HFFc6 (cell line): ENCODE data around the gene DMTF1. TPM values are rescaled to one million over a fixed set of nuclear protein-coding genes. Genes with fewer than 3 reads are reported as not detected.

Source experiments
- DNase-seq: peaks from one replicate; pipeline ENCODE4 v3.0.0-alpha.2; 2018
- H3K27ac Mint-ChIP-seq: 2 replicates; pipeline ENCODE4 v1.8.0; 2020; ENCODE audit warnings: mild to moderate bottlenecking, mixed read lengths
- H3K27me3 Mint-ChIP-seq: 2 replicates; pipeline ENCODE4 v1.8.0; 2021; ENCODE audit warnings: mild to moderate bottlenecking, moderate library complexity, mixed read lengths; ENCODE audit not compliant: insufficient read depth
- H3K36me3 Mint-ChIP-seq: 2 replicates; pipeline ENCODE4 v1.8.0; 2021; ENCODE audit warnings: low read depth, mixed read lengths
- H3K4me1 Mint-ChIP-seq: 2 replicates; pipeline ENCODE4 v1.8.0; 2020; ENCODE audit warnings: low read depth, mixed read lengths
- H3K4me3 Mint-ChIP-seq: 2 replicates; pipeline ENCODE4 v1.8.0; 2020; ENCODE audit warnings: mild to moderate bottlenecking, moderate library complexity, mixed read lengths
- H3K9me3 Mint-ChIP-seq: 2 replicates; pipeline ENCODE4 v1.8.0; 2020; ENCODE audit warnings: mild to moderate bottlenecking, mixed read lengths
- long read RNA-seq: library from polyadenylated mRNA; unstranded; transcript quantifications from one replicate; pipeline ENCODE4 v2.0.0, GENCODE V29; 2019
- total RNA-seq, 6 experiments: library from RNA; stranded (reverse); fragmentation: NEBNext Ultra II Directional; extraction: Animal tissue kit (Norgen Biotek cat#: 25700); gene quantifications; 2 replicates in 1 of 6; 3 replicates in 5 of 6; pipeline ENCODE4 v1.2.3, GENCODE V29; 2021
- TF ChIP-seq, protein P1 (sequence below): fragments of 200-600 bp; sonication (generic); IDR thresholded peaks from 2 replicates; pipeline ENCODE4 v1.5.0; 2021; ENCODE audit warnings: antibody characterized with exemption, mild to moderate bottlenecking

DMTF1 gene, protein sequence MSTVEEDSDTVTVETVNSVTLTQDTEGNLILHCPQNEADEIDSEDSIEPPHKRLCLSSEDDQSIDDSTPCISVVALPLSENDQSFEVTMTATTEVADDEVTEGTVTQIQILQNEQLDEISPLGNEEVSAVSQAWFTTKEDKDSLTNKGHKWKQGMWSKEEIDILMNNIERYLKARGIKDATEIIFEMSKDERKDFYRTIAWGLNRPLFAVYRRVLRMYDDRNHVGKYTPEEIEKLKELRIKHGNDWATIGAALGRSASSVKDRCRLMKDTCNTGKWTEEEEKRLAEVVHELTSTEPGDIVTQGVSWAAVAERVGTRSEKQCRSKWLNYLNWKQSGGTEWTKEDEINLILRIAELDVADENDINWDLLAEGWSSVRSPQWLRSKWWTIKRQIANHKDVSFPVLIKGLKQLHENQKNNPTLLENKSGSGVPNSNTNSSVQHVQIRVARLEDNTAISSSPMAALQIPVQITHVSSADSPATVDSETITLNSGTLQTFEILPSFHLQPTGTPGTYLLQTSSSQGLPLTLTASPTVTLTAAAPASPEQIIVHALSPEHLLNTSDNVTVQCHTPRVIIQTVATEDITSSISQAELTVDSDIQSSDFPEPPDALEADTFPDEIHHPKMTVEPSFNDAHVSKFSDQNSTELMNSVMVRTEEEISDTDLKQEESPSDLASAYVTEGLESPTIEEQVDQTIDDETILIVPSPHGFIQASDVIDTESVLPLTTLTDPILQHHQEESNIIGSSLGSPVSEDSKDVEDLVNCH
- 10 to 100 TPM; 26.2 to 33.0 (median 30.7) TPM for total RNA-seq
- long read RNA-seq, partial matches to known transcripts, result 2 of 9 reads
- long read RNA-seq, other reads (novel, unspliced or antisense), result 3 of 9 reads

DNA sequence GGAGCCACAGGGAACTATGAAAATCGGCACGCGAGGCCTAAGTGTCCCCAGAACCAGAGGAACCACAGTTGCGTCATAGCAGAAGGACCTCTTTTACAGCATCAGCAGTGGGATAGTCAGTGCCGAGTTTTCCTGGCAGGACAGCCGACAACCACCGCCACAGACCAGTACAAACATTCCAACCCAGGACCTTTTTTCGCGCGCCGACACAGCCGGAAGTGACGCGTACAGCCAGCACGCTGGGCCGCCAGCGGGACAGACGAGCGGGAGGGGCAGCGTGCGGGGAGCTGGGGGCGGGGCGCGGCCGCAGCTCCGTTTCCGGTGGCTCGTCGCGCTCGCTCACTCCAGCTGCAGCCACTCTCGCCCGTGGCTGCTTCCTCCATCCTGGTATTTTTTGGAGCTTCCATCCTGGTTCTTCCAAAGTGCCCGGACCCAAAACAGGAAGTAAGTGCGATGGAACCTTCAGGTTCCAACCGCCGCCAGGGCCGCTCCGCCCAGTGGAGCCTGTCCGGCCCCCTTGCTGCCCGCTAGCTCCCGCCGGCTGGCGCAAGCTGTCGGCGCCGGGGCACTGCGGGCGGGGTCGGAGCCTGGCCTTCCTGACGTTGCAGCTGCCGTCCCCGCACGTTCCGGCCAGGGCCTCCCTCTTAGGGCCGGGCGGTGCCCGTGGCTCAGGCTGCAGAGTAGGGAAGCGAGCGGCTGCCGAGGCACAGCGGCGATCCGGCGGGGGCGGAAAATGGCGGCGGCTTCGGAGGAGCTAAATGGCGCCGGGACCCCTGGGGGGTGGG lies at the start of gene DMTF1:
Gene DMTF1, plus strand, starts transcription at position 342 of the 785 bp plus-strand sequence. CDS start 12,489 bp downstream, outside the sequence.
- TF ChIP-seq, protein P1, sequence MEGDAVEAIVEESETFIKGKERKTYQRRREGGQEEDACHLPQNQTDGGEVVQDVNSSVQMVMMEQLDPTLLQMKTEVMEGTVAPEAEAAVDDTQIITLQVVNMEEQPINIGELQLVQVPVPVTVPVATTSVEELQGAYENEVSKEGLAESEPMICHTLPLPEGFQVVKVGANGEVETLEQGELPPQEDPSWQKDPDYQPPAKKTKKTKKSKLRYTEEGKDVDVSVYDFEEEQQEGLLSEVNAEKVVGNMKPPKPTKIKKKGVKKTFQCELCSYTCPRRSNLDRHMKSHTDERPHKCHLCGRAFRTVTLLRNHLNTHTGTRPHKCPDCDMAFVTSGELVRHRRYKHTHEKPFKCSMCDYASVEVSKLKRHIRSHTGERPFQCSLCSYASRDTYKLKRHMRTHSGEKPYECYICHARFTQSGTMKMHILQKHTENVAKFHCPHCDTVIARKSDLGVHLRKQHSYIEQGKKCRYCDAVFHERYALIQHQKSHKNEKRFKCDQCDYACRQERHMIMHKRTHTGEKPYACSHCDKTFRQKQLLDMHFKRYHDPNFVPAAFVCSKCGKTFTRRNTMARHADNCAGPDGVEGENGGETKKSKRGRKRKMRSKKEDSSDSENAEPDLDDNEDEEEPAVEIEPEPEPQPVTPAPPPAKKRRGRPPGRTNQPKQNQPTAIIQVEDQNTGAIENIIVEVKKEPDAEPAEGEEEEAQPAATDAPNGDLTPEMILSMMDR, result no peak
- Mint-ChIP-seq H3K36me3 (peaks cover 20% of the 10 kb centered on the region), H3K9me3 (no peaks in the 10 kb centered on the region), H3K4me3 (peak within 1 kb of the TSS; percentile 97), H3K27me3 (0 out of 2 replicates have a peak, but pooled peaks cover 2% of the 10 kb centered on the region), H3K27ac (peak within 1 kb of the TSS; percentile 98), H3K4me1 (peaks cover 47% of the 10 kb centered on the region)
- peak; percentile 96 for DNase-seq

DNA sequence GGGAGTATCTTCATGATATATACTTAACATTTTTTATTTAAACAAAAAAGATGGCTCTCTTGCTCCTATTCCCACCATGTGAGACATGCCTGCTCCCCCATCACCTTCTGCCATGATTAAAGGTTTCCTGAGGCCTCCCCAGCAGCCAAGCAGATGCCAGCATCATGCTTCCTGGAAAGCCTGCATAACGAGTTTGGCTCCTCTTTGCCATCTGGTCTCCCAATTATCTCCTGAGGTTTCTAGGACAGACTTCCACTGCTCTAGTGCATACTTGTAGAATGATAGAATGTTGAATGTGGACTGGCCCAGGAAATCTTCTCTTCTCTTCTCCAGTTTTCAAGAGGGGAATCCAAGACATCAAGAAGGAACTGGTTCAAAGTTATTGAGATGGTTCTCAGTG lies 46.9 kb upstream of the DMTF1 start:
- Mint-ChIP-seq H3K4me1 (no peaks in the 10 kb centered on the region), H3K36me3 (no peaks in the 10 kb centered on the region), H3K27me3 (no peaks in the 10 kb centered on the region; the same call in 1 of the 2 replicates), H3K27ac (no peak overlapping the region), H3K4me3 (no peak overlapping the region), H3K9me3 (no peaks in the 10 kb centered on the region)
- no peak for DNase-seq
- TF ChIP-seq, protein P1, result no peak

DNA sequence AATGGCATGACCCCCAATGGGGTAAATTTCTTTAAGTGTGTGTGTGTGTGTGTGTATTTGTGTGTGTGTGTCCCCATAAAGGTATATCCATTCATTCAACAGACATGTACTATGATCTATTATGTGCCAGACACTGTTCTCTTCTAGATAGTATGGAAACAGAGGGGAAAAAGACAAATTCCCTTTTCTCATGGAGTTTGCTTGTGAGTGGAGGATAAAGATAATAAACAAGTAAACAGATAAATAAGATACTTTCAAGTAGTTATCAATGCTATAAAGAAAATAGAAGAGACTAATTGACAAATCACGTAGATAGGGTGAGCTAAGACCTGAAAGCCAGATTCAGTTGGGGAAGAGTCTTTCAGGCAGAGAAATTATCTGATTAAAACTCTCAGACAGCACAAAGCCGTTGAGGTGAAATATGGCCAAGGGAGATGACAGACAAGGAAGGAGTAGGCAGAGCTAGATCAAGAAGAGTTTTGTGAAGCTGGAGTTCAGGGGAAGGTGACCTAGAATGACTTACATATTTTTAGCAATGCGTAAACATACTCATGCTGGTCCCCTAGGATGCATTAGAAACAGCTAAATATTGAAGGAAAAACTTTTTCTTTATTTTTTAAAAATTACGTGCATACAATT lies 45.2 kb upstream of the DMTF1 start:
- no peaks in the 10 kb centered on the region for H3K4me1 Mint-ChIP-seq
- H3K4me3 Mint-ChIP-seq, result no peak overlapping the region
- no peaks in the 10 kb centered on the region for H3K36me3 Mint-ChIP-seq
- TF ChIP-seq, protein P1, result no peak
- DNase-seq, result no peak
- H3K27me3 Mint-ChIP-seq, result no peaks in the 10 kb centered on the region; the same call in 1 of the 2 replicates
- no peaks in the 10 kb centered on the region for H3K9me3 Mint-ChIP-seq
- H3K27ac Mint-ChIP-seq, result no peak overlapping the region

DNA sequence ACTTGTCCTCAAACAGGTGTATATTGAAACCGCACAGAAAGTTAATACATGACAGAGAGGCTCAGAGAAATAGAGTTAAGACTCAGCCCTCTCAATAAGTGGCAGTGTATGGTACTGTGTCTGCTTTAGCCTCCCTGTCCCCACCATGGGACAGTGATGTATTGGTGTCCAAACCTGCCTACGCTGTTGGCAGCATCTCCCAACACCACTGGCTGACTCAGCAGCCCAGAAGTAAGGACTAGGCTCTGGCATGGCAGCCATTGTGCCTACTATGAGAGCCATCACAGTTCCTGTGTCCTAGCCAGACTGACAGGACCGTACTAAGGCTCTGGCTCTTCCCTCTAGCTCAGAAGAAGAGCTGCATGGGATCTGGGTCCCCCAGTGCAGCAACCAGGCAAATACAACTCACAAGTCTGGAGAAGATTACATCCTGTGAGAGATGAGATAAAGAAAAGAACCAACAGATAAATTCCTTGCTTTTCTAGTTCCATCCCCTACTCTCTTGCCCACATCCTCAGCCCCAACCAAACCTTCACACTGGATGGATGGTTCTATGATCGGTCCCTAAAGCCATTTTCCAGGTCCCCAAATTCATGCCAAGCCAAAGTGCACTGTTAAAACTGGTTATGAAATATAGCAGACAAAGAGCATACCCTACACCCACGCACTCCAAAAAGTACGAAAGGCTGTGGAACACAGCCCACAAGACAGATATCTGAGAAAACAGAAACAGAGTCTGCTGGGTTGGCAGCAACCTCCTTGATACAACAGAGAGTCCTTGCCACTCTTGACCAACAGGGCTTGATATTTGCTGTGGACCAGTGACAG lies 44.1 kb upstream of the DMTF1 start:
- TF ChIP-seq, protein P1, result no peak
- Mint-ChIP-seq H3K36me3 (no peaks in the 10 kb centered on the region), H3K27me3 (no peaks in the 10 kb centered on the region; the same call in 1 of the 2 replicates), H3K27ac (no peak overlapping the region), H3K4me1 (no peaks in the 10 kb centered on the region), H3K4me3 (no peak overlapping the region), H3K9me3 (no peaks in the 10 kb centered on the region)
- no peak for DNase-seq
